Body of pancreas (tissue), 4 donors: ENCODE data around the gene RPS6KA2.

Experiments used
- POLR2A ChIP-seq, 3 donors: fragments of 450-650 bp; IDR thresholded peaks; one replicate each; pipeline ENCODE4 v1.6.1; 2016; ENCODE audit warnings: antibody characterized with exemption in 3 of 3, mild to moderate bottlenecking in 2 of 3
- TF ChIP-seq, protein P1 (sequence below), 7 experiments: fragments of 450-650 bp in 4 of 7; fragments of 200-600 bp in 3 of 7; sonication (generic) in 3 of 7; IDR thresholded peaks; one replicate each; pipeline ENCODE4 v1.5.1; 2016 to 2019; ENCODE audit warnings: antibody characterized with exemption in 7 of 7

- TF ChIP-seq, protein P1, sequence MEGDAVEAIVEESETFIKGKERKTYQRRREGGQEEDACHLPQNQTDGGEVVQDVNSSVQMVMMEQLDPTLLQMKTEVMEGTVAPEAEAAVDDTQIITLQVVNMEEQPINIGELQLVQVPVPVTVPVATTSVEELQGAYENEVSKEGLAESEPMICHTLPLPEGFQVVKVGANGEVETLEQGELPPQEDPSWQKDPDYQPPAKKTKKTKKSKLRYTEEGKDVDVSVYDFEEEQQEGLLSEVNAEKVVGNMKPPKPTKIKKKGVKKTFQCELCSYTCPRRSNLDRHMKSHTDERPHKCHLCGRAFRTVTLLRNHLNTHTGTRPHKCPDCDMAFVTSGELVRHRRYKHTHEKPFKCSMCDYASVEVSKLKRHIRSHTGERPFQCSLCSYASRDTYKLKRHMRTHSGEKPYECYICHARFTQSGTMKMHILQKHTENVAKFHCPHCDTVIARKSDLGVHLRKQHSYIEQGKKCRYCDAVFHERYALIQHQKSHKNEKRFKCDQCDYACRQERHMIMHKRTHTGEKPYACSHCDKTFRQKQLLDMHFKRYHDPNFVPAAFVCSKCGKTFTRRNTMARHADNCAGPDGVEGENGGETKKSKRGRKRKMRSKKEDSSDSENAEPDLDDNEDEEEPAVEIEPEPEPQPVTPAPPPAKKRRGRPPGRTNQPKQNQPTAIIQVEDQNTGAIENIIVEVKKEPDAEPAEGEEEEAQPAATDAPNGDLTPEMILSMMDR (IDR thresholded peaks at IDR 0.05) = no peak
- no peak for TF ChIP-seq POLR2A (IDR thresholded peaks at IDR 0.05)
Measured at GRCh38 chr6:166653639-166653941, 26.5 kb upstream of the RPS6KA2 start.
